Breast epithelium (tissue), 4 donors: ENCODE results near the gene MSH3. TPM values are rescaled to one million over a fixed set of nuclear protein-coding genes. Genes with fewer than 3 reads are reported as not detected.

Source experiments
- DNase-seq, 2 donors: peaks; one replicate each; pipeline ENCODE4 v3.0.0-alpha.2; 2019; ENCODE audit warnings: low spot score in 2 of 2
- H3K27ac ChIP-seq, 2 donors: fragments of 200-600 bp; sonication (generic) in 1 of 2; one replicate each; pipeline ENCODE4 v1.5.1; 2016 to 2019; ENCODE audit warnings: mild to moderate bottlenecking in 1 of 2
- H3K27me3 ChIP-seq, 2 donors: fragments of 200-600 bp; sonication (generic) in 1 of 2; one replicate each; pipeline versions ENCODE4 v1.5.1 to v1.6.0; 2017 to 2019; ENCODE audit warnings: control low read depth in 1 of 2, mild to moderate bottlenecking in 1 of 2
- H3K36me3 ChIP-seq: fragments of 200-600 bp; one replicate; pipeline ENCODE4 v1.5.1; 2019
- H3K4me1 ChIP-seq, 2 donors: fragments of 200-600 bp; sonication (generic); one replicate each; pipeline ENCODE4 v1.5.1; 2016 to 2019; ENCODE audit warnings: control low read depth in 1 of 2
- H3K4me3 ChIP-seq, 3 donors: fragments of 200-600 bp; sonication (generic); 1 replicate in 2 of 3; 2 replicates in 1 of 3; pipeline ENCODE4 v1.5.1; 2016 to 2019; ENCODE audit warnings: mild to moderate bottlenecking in 3 of 3, moderate library complexity in 2 of 3
- H3K9me3 ChIP-seq, 2 donors: fragments of 200-600 bp; sonication (generic) in 1 of 2; one replicate each; pipeline ENCODE4 v1.5.1; 2016 to 2019; ENCODE audit warnings: control low read depth in 1 of 2
- POLR2A ChIP-seq: fragments of 450-650 bp; IDR thresholded peaks from one replicate; pipeline ENCODE4 v1.6.1; 2016; ENCODE audit warnings: antibody characterized with exemption, mild to moderate bottlenecking, moderate library complexity
- POLR2AphosphoS5 ChIP-seq, 3 donors: sonication (generic); formaldehyde crosslinking; IDR thresholded peaks; one replicate each; pipeline ENCODE4 v1.6.1; 2017; ENCODE audit warnings: antibody characterized with exemption in 3 of 3
- intact Hi-C: fragments of 100-400 bp; cut with DNase I; formaldehyde crosslinking; loops from one replicate; pipeline ENCODE4 v1.15.1; 2023; ENCODE audit warnings: low total_unique reads
- total RNA-seq, 3 donors: library from RNA; depleted of rRNA; stranded (reverse); fragments of >200 nt; gene quantifications; one replicate each; pipeline ENCODE4 v1.1.0, GENCODE V29; 2016
- TF ChIP-seq, protein P1 (sequence below), 3 donors: fragments of 450-650 bp; IDR thresholded peaks; one replicate each; pipeline ENCODE4 v1.5.1; 2016 to 2017; ENCODE audit warnings: antibody characterized with exemption in 3 of 3, mild to moderate bottlenecking in 3 of 3, moderate library complexity in 3 of 3

MSH3 gene
- total RNA-seq, 3 donors from 2014 or later = 20.0 to 21.4 (median 21.3) TPM

DNA sequence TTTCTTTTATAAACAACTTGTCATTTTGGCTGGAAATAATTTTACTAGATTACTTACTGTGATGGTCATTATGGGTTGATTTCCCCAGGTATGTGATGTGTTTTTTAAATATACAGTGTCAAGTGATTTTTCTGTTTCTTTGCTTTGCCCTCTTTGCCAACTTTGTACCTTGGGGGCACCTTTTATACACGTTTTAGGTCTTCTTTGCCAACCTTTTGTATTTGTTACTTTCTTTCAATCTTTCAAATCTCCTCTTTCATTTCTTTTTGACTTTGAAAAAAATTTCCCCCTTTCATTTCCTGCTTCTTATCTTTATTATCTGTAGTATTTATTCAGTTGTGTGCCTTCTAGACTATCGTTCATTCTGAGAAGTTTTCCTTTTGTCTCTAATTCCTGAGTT, 65.7 kb downstream of the MSH3 start:
- no peaks in the 10 kb centered on the region for H3K36me3 ChIP-seq
- intact Hi-C loops = loop anchor here (10.0 kb wide), 1 partner anchor 765 kb away; no protein-coding TSS in a partner anchor
- H3K27ac ChIP-seq = no peak overlapping the region
- DNase-seq = no peak
- peaks cover 0 to 12% of the 10 kb centered on the region in 2 donors for H3K9me3 ChIP-seq
- H3K4me1 ChIP-seq = no peaks in the 10 kb centered on the region
- no peak for TF ChIP-seq POLR2A
- TF ChIP-seq POLR2AphosphoS5 (IDR thresholded peaks at IDR 0.05) = no peak
- TF ChIP-seq, protein P1, sequence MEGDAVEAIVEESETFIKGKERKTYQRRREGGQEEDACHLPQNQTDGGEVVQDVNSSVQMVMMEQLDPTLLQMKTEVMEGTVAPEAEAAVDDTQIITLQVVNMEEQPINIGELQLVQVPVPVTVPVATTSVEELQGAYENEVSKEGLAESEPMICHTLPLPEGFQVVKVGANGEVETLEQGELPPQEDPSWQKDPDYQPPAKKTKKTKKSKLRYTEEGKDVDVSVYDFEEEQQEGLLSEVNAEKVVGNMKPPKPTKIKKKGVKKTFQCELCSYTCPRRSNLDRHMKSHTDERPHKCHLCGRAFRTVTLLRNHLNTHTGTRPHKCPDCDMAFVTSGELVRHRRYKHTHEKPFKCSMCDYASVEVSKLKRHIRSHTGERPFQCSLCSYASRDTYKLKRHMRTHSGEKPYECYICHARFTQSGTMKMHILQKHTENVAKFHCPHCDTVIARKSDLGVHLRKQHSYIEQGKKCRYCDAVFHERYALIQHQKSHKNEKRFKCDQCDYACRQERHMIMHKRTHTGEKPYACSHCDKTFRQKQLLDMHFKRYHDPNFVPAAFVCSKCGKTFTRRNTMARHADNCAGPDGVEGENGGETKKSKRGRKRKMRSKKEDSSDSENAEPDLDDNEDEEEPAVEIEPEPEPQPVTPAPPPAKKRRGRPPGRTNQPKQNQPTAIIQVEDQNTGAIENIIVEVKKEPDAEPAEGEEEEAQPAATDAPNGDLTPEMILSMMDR (IDR thresholded peaks at IDR 0.05) = no peak
- H3K4me3 ChIP-seq = no peak overlapping the region
- no peaks in the 10 kb centered on the region for H3K27me3 ChIP-seq

DNA sequence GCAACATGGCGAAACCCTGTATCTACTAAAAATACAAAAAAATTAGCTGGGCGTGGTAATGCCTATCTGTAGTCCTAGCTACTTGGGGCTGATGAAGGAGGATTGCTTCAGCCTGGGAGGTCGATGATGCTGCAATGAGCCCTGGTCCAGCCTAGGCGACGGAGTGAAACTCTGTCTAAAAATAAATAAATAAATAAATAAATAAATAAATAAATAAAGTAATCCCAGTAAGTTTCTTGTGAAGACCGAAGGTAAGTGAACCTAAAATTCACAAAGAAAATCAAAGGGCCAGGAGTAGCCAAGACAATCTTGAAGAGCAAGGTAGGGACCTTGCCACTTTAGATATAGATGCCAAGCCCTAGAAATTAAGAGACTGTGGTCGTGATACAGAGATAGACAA, 68.5 kb downstream of the MSH3 start:
- H3K27ac ChIP-seq = no peak overlapping the region
- no peaks in the 10 kb centered on the region for H3K4me1 ChIP-seq
- H3K36me3 ChIP-seq = no peaks in the 10 kb centered on the region
- H3K9me3 ChIP-seq = peaks cover 0 to 12% of the 10 kb centered on the region in 2 donors
- intact Hi-C loops = loop anchor here (10.0 kb wide), 1 partner anchor 768 kb away; no protein-coding TSS in a partner anchor
- TF ChIP-seq, protein P1 (IDR thresholded peaks at IDR 0.05) = no peak
- TF ChIP-seq POLR2A (no peak), POLR2AphosphoS5 (IDR thresholded peaks at IDR 0.05) (no peak)
- no peaks in the 10 kb centered on the region for H3K27me3 ChIP-seq
- no peak overlapping the region for H3K4me3 ChIP-seq
- DNase-seq = no peak

DNA sequence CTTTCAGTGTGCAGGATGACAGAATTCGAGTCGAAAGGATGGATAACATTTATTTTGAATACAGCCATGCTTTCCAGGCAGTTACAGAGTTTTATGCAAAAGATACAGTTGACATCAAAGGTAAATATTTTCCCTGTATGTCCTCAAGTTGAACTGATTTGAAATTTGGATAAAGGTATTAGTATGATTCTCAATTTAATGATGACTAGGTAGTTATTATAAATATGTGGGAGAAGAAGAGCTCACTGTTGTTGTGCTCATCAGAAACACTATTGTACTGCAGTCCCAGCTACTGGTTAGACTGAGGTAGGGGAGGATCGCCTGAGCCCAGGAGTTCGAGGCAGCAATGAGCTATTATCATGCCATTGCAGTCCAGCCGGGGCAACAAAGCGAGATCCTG, 71.0 kb downstream of the MSH3 start:
- H3K27me3 ChIP-seq = no peaks in the 10 kb centered on the region
- H3K27ac ChIP-seq = no peak overlapping the region
- no peak for DNase-seq
- intact Hi-C loops = loop anchor here (10.0 kb wide), 1 partner anchor 771 kb away; no protein-coding TSS in a partner anchor
- peaks cover 12% of the 10 kb centered on the region for H3K36me3 ChIP-seq
- H3K4me1 ChIP-seq = no peaks in the 10 kb centered on the region
- TF ChIP-seq POLR2A (no peak), POLR2AphosphoS5 (IDR thresholded peaks at IDR 0.05) (no peak)
- TF ChIP-seq, protein P1 (IDR thresholded peaks at IDR 0.05) = no peak
- H3K4me3 ChIP-seq = no peak overlapping the region
- H3K9me3 ChIP-seq = no peaks in the 10 kb centered on the region

- H3K4me1 ChIP-seq = no peaks in the 10 kb centered on the region
- H3K36me3 ChIP-seq = no peaks in the 10 kb centered on the region
- H3K4me3 ChIP-seq = no peak overlapping the region
- intact Hi-C loops = no loop called here
- H3K27ac ChIP-seq = no peak overlapping the region
- DNase-seq = no peak
- TF ChIP-seq POLR2AphosphoS5 (IDR thresholded peaks at IDR 0.05) (no peak), POLR2A (no peak)
- TF ChIP-seq, protein P1 (IDR thresholded peaks at IDR 0.05) = no peak
- no peaks in the 10 kb centered on the region for H3K27me3 ChIP-seq
- H3K9me3 ChIP-seq = no peaks in the 10 kb centered on the region
These were observed 82.3 kb downstream of the MSH3 start for GRCh38 chr5:80736730-80737129.

GRCh38 chr5:80738466-80738865, 84.0 kb downstream of the MSH3 start:
- Histone ChIP-seq H3K4me3 (no peak overlapping the region), H3K36me3 (no peaks in the 10 kb centered on the region), H3K27ac (no peak overlapping the region), H3K9me3 (no peaks in the 10 kb centered on the region), H3K4me1 (no peaks in the 10 kb centered on the region), H3K27me3 (no peaks in the 10 kb centered on the region)
- intact Hi-C loops = no loop called here
- DNase-seq = no peak
- TF ChIP-seq, protein P1 (IDR thresholded peaks at IDR 0.05) = no peak
- TF ChIP-seq POLR2AphosphoS5 (IDR thresholded peaks at IDR 0.05) = no peak
- TF ChIP-seq POLR2A = no peak
